H1 (cell line): ENCODE results near the gene CNTD1. TPM values are rescaled to one million over a fixed set of nuclear protein-coding genes. Genes with fewer than 3 reads are reported as not detected.

Experiments used
- ASH2L ChIP-seq: fragments of 200-600, 300-600 bp; sonication (generic); IDR thresholded peaks from one replicate; pipeline ENCODE4 v1.7.1; 2017; ENCODE audit warnings: low read length
- BACH1 ChIP-seq: IDR thresholded peaks from 2 replicates; pipeline ENCODE4 v1.6.1; 2012; ENCODE audit warnings: low read length, improper control_type of control experiment
- CHD7 ChIP-seq: fragments of 300-600 bp; sonication (generic); IDR thresholded peaks from 2 replicates; pipeline ENCODE4 v1.7.1; 2012; ENCODE audit warnings: low read length, moderate library complexity, mild to moderate bottlenecking, inconsistent platforms; ENCODE audit not compliant: insufficient replicate concordance
- NRF1 ChIP-seq: IDR thresholded peaks from 2 replicates; pipeline ENCODE4 v1.6.1; 2011; ENCODE audit warnings: mild to moderate bottlenecking, low read depth, low read length, improper control_type of control experiment
- POLR2AphosphoS5 ChIP-seq: IDR thresholded peaks from 2 replicates; pipeline ENCODE4 v1.6.1; 2011; ENCODE audit warnings: low read depth, low read length
- RXRA ChIP-seq: IDR thresholded peaks from 2 replicates; pipeline ENCODE4 v1.6.1; 2011; ENCODE audit warnings: low read depth, mild to moderate bottlenecking, low read length, moderate library complexity; ENCODE audit not compliant: insufficient read depth
- SP4 ChIP-seq: IDR thresholded peaks from 2 replicates; pipeline ENCODE4 v1.6.1; 2012; ENCODE audit warnings: low read length, inconsistent platforms
- ZNF274 ChIP-seq: IDR thresholded peaks from 2 replicates; pipeline ENCODE4 v1.7.0; 2012; ENCODE audit warnings: low read length, borderline replicate concordance; ENCODE audit errors: extremely low read depth
- polyA plus RNA-seq, 7 experiments: library from polyadenylated mRNA; depleted of rRNA in 3 of 7; stranded (reverse) in 5 of 7; unstranded in 2 of 7; fragments of >200 nt in 5 of 7; fragments of 200-250 nt in 2 of 7; gene quantifications; 1 replicate in 5 of 7; 2 replicates in 1 of 7; 4 replicates in 1 of 7; pipeline versions ENCODE4 v1.2.1 to v1.2.3, GENCODE V29; 2011 to 2013; ENCODE audit warnings: missing spikeins in 2 of 7, mixed read lengths in 2 of 7
- total RNA-seq: library from RNA; stranded (reverse); fragmentation: NEBNext Ultra II Directional; extraction: Animal tissue kit (Norgen Biotek cat#: 25700); gene quantifications from 2 replicates; pipeline ENCODE4 v1.2.1, GENCODE V29; 2021

CNTD1 gene
- total and polyA plus RNA-seq, 2 of the 8 experiments (the other 6 are each of a cell fraction or from before 2014, with no cell fraction given), result not detected

DNA sequence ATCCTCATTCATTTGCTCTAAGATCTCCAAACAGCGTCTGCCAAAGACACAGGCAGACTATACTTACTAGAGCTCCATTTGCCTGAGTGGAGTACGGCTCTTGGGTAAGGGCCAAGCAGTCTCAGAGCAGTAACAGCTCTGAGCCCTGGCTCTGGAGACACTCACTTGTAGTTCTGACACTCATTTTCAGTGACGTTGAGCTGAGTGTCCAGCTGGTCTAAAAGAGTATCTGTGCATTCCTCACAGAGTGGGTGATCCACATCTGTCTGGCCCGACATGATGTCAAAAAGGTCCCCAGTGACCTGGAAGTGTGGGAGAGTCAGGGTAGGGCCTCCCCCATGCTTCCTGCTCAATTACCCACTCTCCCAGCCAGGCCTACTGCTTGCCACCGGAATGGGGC, 19.7 kb downstream of the CNTD1 start (continued):
- TF ChIP-seq ASH2L (no peak), BACH1 (no peak), RXRA (no peak), CHD7 (no peak), SP4 (no peak), POLR2AphosphoS5 (no peak), NRF1 (no peak), ZNF274 (no peak)
- TF ChIP-seq, all 59 proteins: peak for 0
